Dedifferentiated amniotic fluid mesenchymal stem cell (primary cell): Measurements from ENCODE around the gene AUTS2.

Experiments used
- DNase-seq: peaks from one replicate; pipeline ENCODE4 v3.0.0-alpha.2; 2016; ENCODE audit errors: extremely low spot score

Gene AUTS2

DNA sequence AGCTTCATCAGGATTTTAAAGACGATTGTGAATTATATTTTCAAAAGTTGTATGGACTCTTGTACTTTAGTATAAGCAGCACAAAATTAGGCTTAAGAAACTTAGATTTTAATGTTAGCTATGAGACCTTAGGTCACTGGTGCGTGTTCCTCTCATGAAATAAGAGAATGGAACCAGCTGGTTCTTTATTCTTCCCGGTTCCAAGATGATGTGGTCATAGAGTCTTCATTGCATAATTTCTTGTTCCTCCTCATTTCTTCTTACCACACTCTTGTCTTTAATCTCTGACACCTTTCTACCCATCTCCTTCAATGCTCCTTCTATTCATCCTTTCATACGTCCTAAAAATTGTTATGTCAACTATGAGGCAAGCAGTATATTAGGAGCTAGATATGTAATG is 437.2 kb downstream of the AUTS2 start:
- no peak for DNase-seq

- DNase-seq, result no peak
Observed at GRCh38 chr7:70035955-70036354, 437.7 kb downstream of the AUTS2 start.

DNA sequence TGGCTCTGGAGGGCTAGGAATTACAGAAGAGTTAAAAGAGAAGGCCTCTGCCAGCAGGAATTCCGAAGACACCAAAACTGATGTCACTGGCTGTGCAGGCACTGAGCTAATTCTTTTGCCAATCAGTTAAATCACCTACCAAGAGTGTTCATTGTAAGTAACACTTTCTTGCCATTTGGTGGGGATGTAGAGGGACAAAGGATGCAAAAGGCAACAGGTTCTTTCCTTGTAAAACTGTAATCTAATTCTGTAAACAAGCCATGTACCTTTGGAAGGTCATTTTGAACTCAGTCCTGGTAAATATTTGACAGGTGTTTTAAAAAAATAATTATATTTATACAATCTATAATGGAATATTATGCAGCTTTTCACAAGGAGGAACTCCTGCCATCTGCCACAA is 438.4 kb downstream of the AUTS2 start:
- DNase-seq, result no peak

GRCh38 chr7:70037171-70037933 is 439.1 kb downstream of the AUTS2 start:
- peak; percentile 86 for DNase-seq

- no peak for DNase-seq
Observed at GRCh38 chr7:70040051-70040450, 441.8 kb downstream of the AUTS2 start.

GRCh38 chr7:70040970-70041766 is 442.9 kb downstream of the AUTS2 start:
- peak; percentile 54 for DNase-seq

- DNase-seq, result peak; percentile 31
Observed at GRCh38 chr7:70042533-70042932, 444.3 kb downstream of the AUTS2 start.

DNA sequence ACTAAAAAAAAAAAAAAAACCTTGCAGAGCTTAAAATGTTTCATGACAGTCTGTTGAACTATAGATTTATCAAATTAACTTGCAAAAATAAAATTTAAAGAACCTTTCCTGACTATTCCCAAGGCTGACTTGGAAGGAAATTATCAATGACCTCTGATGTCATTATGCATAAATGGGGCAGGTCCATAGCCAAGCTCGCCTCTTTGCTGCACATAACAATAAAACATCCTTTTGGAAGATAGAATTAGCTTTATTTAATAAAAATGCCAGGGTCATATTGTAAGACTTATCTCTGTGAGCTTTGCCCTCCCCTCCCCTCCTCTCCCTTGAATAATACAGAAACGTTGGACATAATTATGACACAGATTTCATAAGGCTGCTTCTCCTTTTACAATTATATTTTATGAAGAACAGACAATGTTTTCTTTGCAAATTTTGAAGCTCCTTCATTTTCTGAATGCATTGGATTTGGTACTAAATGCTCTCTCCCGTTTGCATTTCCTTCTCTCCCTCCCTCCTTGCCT is 444.8 kb downstream of the AUTS2 start:
- DNase-seq, result no peak

GRCh38 chr7:70044064-70044463 is 445.8 kb downstream of the AUTS2 start:
- no peak for DNase-seq

GRCh38 chr7:70044525-70044924 is 446.2 kb downstream of the AUTS2 start:
- DNase-seq, result no peak

- DNase-seq, result no peak
Observed at GRCh38 chr7:70044981-70045380, 446.7 kb downstream of the AUTS2 start.

DNA sequence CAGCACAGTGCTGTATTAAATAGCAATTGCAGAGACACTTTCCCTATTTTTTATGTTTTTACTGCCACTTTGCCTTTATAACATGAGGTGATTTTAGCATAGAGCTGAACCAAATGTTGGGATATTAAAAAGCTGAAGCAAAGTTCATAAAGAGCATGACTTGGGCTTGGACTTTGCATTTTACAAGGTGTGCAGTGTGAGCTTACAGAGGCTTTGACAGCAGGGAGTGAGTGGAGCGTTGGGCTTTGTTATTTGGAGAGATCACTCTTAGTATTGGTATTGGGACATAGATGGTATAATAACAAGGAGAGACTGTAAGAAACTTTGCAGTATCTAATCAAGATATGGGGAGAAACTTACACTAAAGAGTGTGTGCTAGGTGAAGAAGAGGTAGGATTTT is 449.1 kb downstream of the AUTS2 start:
- DNase-seq, result no peak

DNA sequence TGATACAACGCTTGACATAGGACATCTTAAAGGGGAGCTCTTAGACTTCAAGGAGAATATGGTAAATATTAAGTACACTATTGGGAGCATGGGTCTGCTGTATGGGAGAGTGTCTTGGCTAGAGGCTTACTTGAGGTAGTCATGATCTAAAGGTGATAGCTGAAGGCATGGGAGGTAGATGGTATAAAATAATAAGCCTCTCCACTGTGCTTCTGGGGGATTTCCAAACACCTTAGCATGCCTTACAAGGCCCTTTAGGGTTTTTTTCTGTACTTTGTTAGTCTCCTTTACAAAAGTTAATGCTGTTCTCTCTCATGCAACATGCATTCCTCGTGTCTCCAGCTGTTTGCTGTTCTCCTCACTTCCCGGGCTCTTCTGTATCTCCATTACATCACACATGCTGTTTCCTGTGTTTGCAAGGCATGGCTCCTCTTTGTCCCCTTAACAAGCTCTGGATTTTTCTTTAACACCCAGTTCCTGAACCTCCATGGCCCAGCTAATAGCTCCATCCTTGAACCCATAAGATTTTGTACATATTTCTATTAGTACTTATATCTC is 449.7 kb downstream of the AUTS2 start:
- no peak for DNase-seq

GRCh38 chr7:70051726-70052125 is 453.5 kb downstream of the AUTS2 start:
- DNase-seq, result no peak

- peak; percentile 77 for DNase-seq
Observed at GRCh38 chr7:70052691-70053090, 454.4 kb downstream of the AUTS2 start.

DNA sequence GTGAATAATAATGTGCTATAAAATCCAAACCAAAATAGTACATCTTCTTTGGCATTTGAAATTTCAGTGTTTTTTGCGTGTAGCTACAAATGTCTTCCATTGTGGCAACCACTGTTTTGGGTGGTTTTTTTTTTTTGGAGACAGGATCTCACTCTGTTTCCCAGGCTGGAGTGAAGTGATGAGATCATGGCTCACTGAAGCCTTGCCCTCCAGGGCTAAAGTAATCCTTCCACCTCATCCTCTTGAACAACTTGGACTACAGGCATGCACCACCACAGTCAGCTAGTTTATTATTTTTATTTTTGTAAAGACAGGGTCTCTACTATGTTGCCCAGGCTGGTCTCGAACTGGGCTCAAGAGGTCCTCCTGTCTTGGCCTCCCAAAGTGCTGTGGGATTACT is 455.1 kb downstream of the AUTS2 start:
- DNase-seq, result no peak

- no peak for DNase-seq
Observed at GRCh38 chr7:70053989-70054388, 455.7 kb downstream of the AUTS2 start.

DNA sequence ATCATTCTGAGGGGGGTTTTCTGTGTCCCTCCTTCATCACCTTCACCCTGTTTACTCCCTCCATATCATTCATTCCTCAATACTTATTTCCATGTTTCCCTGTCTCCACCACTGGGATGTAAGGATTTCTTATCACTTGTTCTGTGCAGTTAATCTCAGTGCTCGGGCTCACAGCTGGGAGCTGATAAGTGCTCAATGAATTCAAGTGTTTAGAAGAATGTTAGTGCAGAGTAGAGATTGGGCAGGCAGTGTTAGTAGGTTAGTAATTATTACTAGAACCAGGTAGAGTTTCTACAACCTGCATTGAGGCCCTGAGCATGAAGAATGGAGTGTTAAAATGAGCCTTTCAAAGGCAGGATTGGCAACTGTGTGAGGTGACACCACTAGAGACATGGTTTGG is 458.1 kb downstream of the AUTS2 start:
- DNase-seq, result no peak

- DNase-seq, result no peak
Observed at GRCh38 chr7:70060298-70061068, 462.2 kb downstream of the AUTS2 start.

- DNase-seq, result no peak
Observed at GRCh38 chr7:70063371-70063770, 465.1 kb downstream of the AUTS2 start.

- no peak for DNase-seq
Observed at GRCh38 chr7:70063927-70064326, 465.7 kb downstream of the AUTS2 start.

GRCh38 chr7:70066844-70067243 is 468.6 kb downstream of the AUTS2 start:
- DNase-seq, result no peak
